Kidney (tissue), 14 donors: ENCODE results near the gene BTF3L4. TPM values are rescaled to one million over a fixed set of nuclear protein-coding genes. Genes with fewer than 3 reads are reported as not detected.

Experiments used
- DNase-seq, 5 donors: peaks; one replicate each; pipeline ENCODE4 v3.0.0-alpha.2; 2013 to 2020
- FAIRE-seq: peaks from 2 replicates; lab custom pipeline; 2012; peaks lifted over from hg19 to GRCh38; lab: Jason Lieb, UNC
- H3K27ac ChIP-seq, 2 donors: one replicate each; pipeline ENCODE4 v1.7.0; 2013; ENCODE audit warnings: low read depth in 2 of 2, low read length in 2 of 2, inconsistent platforms in 1 of 2
- H3K27me3 ChIP-seq: one replicate; pipeline ENCODE4 v1.7.1; 2013; ENCODE audit warnings: low read length, inconsistent platforms; ENCODE audit not compliant: control insufficient read depth, insufficient read depth
- H3K36me3 ChIP-seq, 3 donors: one replicate each; pipeline versions ENCODE4 v1.7.0 to v1.7.1; 2013; ENCODE audit warnings: low read length in 3 of 3, control low read depth in 1 of 3, inconsistent platforms in 1 of 3; ENCODE audit not compliant: insufficient read depth in 3 of 3, control insufficient read depth in 2 of 3
- H3K4me1 ChIP-seq, 3 donors: one replicate each; pipeline versions ENCODE4 v1.7.0 to v1.7.1; 2013; ENCODE audit warnings: low read length in 3 of 3, inconsistent platforms in 1 of 3, low read depth in 1 of 3; ENCODE audit not compliant: control insufficient read depth in 2 of 3, insufficient read depth in 2 of 3
- H3K4me3 ChIP-seq, 3 donors: one replicate each; pipeline versions ENCODE4 v1.7.0 to v1.8.1; 2013; ENCODE audit warnings: low read length in 3 of 3, control low read depth in 1 of 3, inconsistent platforms in 1 of 3
- H3K9ac ChIP-seq, 3 donors: one replicate each; pipeline versions ENCODE4 v1.7.0 to v1.7.1; 2013; ENCODE audit warnings: low read length in 3 of 3, control low read depth in 1 of 3, inconsistent platforms in 1 of 3
- H3K9me3 ChIP-seq, 3 donors: one replicate each; pipeline versions ENCODE4 v1.7.0 to v1.7.1; 2013; ENCODE audit warnings: low read length in 3 of 3, control low read depth in 1 of 3, inconsistent platforms in 1 of 3; ENCODE audit not compliant: control insufficient read depth in 2 of 3, insufficient read depth in 1 of 3
- CTCF ChIP-seq: IDR thresholded peaks from 3 replicates; pipeline ENCODE4 v1.5.1; 2012; ENCODE audit warnings: mild to moderate bottlenecking, moderate library complexity, borderline replicate concordance; ENCODE audit not compliant: insufficient read depth; ENCODE audit errors: extremely low read depth
- intact Hi-C: fragments of 100-400 bp; cut with DNase I; formaldehyde crosslinking; loops from one replicate; pipeline ENCODE4 v1.11.1; 2022
- polyA plus RNA-seq: library from polyadenylated mRNA; stranded (reverse); fragments of 350-450 nt; fragmentation: Illumina TruSeq; extraction: RNeasy Lipid Tissue Mini Kit (QIAGEN cat#74804); gene quantifications from one replicate; pipeline ENCODE4 v1.2.3, GENCODE V29; 2014; ENCODE audit warnings: low read depth, low replicate concordance; ENCODE audit not compliant: insufficient read depth
- total RNA-seq: library from RNA; stranded (reverse); fragmentation: NEBNext Ultra II Directional; extraction: Animal tissue kit (Norgen Biotek cat#: 25700); gene quantifications from one replicate; pipeline ENCODE4 v1.2.1, GENCODE V29; 2021
- donor health status: control.
- donor health status: control.
- donor health status: control.
- donor health status: control.
- donor health status: control.
- donor health status: DM: yes; HTN: yes; CAD: no.
- donor health status: Normal renal cell carcinoma (clear cell type).

The BTF3L4 gene
- total and polyA plus RNA-seq, 2 donors from 2014 or later = 41.5 to 45.3 TPM

DNA sequence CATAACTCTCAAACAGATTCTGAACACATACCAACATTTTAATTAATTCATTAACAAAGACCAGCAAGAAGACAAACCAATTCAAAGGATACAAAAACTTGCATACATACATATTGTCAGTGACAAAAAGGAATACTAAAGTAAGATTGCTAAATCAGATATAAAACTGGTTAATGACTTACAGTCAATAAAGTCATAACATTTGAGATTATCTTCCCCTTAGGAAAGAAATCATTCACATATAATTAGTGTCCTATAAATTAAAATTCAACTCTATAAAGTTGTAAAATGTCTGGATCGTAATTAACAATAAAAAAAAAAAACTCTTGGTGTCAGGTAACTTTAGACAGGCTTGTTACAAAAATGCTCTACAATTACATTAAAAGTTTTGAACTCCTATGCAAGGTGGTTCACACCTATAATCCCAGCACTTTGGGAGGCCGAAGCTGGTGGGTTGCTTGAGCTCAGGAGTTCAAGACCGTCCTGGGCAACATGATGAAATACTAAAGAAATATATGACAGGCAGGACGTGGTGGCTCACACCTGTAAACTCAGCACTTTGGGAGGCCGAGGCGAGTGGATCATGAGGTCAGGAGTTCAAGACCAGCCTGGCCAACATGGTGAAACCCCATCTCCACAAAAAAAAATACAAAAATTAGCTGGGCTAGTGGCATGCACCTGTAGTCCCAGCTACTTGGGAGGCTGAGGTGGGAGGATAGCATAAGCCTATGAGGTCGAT is 47.9 kb upstream of the BTF3L4 start:
- FAIRE-seq = no peak
- TF ChIP-seq CTCF = no peak
- H3K4me3 ChIP-seq = no peak overlapping the region
- H3K9me3 ChIP-seq = no peaks in the 10 kb centered on the region
- H3K27ac ChIP-seq = no peak overlapping the region
- intact Hi-C loops = loop anchor here (10.0 kb wide), 1 partner anchor 103 kb away; no protein-coding TSS in a partner anchor
- H3K9ac ChIP-seq = no peak overlapping the region
- peaks cover 0 to 5% (median 4%) of the 10 kb centered on the region in 3 donors for H3K4me1 ChIP-seq
- no peak for DNase-seq
- no peaks in the 10 kb centered on the region for H3K36me3 ChIP-seq
- H3K27me3 ChIP-seq = no peaks in the 10 kb centered on the region

- Histone ChIP-seq H3K27ac (no peak overlapping the region), H3K9ac (no peak overlapping the region), H3K27me3 (no peaks in the 10 kb centered on the region), H3K4me1 (no peaks in the 10 kb centered on the region), H3K9me3 (no peaks in the 10 kb centered on the region), H3K36me3 (peaks cover 3 to 35% (median 21%) of the 10 kb centered on the region in 3 donors), H3K4me3 (no peak overlapping the region)
- intact Hi-C loops = no loop called here
- DNase-seq = no peak
- FAIRE-seq = no peak
- TF ChIP-seq CTCF = no peak
Observed at GRCh38 chr1:52022133-52022532, 34.0 kb upstream of the BTF3L4 start.

DNA sequence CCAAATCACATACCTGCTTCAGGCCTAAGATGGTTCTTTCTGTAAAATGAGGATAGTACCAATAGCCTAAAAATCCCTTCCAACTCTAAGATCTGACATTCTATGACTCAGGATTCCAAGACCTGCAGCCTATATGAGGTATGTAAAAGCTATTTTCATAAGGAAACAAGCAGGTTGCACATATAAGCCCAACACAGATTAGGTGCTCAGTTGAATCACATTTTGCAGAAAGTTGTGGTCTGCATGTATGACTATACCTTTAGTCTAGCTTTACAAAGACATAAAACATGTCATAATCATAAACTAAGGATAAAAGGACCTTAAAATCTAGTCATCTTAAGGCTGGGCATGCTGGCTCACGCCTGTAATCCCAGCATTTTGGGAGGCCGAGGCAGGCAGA is 29.8 kb upstream of the BTF3L4 start:
- Histone ChIP-seq H3K36me3 (peaks cover 3 to 27% (median 16%) of the 10 kb centered on the region in 3 donors), H3K4me3 (no peak overlapping the region), H3K9ac (no peak overlapping the region), H3K27me3 (no peaks in the 10 kb centered on the region), H3K27ac (no peak overlapping the region), H3K9me3 (no peaks in the 10 kb centered on the region), H3K4me1 (no peaks in the 10 kb centered on the region)
- DNase-seq (no peak), FAIRE-seq (no peak)
- no peak for TF ChIP-seq CTCF
- intact Hi-C loops = no loop called here
